ENCODE results near the gene USP47.

Gene USP47

DNA sequence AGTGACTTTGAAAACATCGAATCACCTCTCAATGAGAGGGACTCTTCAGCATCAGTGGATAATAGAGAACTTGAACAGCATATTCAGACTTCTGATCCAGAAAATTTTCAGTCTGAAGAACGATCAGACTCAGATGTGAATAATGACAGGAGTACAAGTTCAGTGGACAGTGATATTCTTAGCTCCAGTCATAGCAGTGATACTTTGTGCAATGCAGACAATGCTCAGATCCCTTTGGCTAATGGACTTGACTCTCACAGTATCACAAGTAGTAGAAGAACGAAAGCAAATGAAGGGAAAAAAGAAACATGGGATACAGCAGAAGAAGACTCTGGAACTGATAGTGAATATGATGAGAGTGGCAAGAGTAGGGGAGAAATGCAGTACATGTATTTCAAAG lies 100.9 kb downstream of the USP47 start:
- DNase-seq, result no peak

GRCh38 chr11:11944444-11944843 lies 102.7 kb downstream of the USP47 start:
- no peak for DNase-seq

DNA sequence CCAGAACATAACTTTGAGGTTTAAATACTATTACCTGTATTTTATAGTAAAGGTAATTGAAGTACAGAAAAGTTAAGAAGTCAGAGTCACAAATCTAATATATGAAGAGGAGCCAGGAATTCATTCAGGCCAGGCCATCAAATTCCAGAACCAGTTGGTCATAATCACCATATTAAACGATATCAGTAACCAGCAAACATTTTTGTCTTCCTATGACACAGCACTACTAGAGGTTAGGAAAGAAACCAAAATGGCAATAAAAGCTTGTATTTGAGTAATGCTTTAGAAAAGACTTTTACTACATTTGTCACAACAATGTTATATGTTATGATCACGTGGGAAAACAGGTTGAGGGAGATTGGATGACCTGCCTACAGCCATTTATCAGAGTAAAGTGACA lies 104.4 kb downstream of the USP47 start:
- DNase-seq, result no peak

DNA sequence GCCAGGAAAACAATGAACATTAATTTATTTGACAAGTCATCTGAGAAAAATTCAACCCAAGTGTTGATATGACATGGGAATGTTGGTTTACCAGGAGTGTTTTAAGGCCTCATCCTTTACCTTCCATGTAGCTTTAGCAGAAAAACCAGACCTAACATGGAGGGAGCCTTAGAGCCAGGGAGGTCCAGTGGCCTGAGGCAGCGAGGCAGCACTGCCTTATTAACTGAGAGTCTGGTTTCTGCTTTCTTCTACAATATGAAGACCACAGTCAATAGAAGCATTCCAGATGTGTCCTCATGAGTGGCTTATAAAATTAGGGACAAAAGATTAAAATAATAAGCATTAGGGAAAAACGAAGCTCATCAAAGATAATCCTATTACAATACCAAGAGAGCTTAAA lies 105.1 kb downstream of the USP47 start:
- DNase-seq, result no peak

DNA sequence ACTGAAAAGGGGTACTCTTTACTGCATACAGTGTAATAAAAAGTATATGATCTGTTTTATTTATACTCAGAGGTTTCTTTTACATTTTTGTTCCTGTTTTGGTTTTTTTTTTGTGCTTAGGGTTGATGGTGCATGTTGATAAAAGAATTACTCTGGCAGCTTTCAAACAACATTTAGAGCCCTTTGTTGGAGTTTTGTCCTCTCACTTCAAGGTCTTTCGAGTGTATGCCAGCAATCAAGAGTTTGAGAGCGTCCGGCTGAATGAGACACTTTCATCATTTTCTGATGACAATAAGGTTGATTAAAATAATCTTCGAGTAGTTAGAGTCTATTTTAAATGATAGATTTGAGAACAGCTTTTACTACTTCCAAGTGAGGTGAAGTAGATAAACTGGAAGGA lies 106.1 kb downstream of the USP47 start:
- no peak for DNase-seq

GRCh38 chr11:11948242-11948947 lies 106.6 kb downstream of the USP47 start:
- no peak for DNase-seq

DNA sequence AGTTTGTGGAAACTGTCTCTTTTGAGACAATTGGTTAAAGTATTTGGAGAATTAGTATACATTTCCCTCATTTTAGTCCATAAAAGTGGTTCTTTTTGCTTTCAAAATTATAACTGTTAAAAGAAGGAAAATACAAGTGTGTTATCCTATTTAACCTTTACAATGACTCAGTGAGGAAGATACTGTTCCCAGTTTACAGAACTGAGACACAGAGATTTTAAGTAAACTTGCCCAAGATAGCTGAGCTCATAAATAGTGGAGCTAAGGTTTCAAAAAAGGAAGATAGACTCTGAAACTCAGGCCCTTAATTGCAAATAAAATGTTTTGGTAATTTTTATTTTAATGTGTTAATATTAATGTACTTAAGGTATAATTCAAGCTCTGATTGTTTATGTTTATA lies 107.7 kb downstream of the USP47 start:
- DNase-seq, result no peak

- no peak for DNase-seq
Observed at GRCh38 chr11:11952036-11952435, 110.3 kb downstream of the USP47 start.

GRCh38 chr11:11956006-11956405 lies 114.2 kb downstream of the USP47 start:
- no peak for DNase-seq

DNA sequence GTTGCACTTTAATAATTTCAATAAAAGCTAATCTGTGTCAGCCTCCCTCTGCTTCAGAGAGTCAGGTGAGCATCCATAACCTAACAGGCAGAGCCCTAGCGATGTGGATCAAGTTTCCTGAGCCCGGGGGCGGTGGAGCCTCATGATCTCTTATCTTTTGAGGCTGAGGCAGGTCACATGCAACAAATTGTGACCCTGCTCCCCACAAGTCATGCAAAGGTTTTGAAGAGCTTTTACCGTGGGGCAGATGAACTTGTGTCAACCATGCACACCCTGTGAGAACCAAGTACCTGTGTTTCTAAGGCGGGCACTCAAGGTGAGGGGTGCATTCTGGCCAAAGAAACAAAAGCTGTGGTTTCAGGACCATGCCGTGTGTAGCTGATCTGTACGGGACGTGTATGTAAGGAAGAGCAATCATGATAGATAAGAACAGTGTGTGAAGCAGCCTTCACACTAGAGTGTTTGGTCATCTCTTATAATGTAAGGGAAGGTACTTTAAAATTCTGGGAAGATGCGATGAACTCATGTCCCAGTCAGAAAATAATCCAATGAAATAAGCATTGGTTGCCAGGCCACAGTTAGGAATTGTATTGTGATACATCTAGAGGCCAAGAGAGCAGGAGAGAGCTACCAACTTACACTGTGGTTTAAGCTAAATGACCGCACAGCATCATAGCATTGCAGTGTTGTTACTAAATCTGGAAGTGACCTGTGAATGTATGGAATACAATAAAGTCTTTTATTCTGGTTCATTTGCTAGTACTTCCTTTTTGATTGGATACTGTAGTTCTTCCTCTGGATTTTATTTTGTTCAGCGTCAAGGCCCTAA lies 116.8 kb downstream of the USP47 start:
- DNase-seq, result no peak

GRCh38 chr11:11959601-11960000 lies 117.8 kb downstream of the USP47 start:
- DNase-seq, result no peak

DNA sequence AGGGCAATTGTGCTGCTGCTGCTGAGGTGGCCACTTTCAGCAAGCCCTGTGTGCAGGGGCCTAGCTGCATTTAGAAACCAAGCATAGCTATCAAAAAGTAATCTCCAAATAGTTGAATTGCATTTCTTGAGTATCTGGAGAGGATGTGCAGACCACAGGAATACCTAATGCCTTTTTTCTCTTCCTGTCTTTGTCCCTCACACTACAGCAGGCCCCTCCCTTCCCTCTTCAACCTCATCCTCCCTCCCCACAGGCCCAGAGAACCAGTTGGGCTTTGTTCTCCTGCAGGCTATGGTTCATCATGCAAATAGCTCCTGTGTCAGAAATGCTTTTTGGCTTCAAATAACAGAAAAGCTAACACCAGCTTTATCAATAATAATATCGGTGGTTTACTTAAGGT lies 118.9 kb downstream of the USP47 start:
- peak; percentile 51 for DNase-seq

DNA sequence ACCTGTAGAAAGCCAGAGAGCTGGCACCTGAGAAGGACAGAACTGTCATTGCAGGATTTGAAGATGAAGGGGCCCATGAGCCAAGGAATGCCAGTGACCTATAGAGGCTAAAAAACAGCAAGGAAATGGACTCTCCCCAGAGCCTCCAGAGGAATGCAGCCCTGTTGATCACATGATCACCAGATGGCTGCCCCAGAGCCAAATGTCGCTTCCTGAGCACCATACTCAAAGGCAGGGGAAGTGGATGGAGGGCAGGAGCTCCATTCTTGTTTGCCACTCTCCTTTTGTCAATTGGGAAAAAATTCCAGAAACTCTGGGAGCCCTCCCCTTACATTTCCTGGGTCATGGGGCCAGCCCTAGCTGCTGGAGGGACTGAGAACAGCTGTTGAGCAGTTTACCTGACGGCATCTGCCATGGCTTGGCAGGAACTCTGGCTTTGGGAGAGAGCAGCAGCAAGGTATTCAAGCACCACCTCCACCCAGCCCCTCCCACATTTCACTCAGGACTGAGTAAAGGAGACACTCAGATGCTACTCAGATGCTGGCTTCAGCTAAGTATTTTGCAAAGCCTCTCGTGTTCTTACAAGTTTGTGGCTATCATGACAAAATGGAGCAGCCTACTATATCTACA lies 119.7 kb downstream of the USP47 start:
- DNase-seq, result no peak

- DNase-seq, result no peak
Observed at GRCh38 chr11:11963067-11963466, 121.3 kb downstream of the USP47 start.

DNA sequence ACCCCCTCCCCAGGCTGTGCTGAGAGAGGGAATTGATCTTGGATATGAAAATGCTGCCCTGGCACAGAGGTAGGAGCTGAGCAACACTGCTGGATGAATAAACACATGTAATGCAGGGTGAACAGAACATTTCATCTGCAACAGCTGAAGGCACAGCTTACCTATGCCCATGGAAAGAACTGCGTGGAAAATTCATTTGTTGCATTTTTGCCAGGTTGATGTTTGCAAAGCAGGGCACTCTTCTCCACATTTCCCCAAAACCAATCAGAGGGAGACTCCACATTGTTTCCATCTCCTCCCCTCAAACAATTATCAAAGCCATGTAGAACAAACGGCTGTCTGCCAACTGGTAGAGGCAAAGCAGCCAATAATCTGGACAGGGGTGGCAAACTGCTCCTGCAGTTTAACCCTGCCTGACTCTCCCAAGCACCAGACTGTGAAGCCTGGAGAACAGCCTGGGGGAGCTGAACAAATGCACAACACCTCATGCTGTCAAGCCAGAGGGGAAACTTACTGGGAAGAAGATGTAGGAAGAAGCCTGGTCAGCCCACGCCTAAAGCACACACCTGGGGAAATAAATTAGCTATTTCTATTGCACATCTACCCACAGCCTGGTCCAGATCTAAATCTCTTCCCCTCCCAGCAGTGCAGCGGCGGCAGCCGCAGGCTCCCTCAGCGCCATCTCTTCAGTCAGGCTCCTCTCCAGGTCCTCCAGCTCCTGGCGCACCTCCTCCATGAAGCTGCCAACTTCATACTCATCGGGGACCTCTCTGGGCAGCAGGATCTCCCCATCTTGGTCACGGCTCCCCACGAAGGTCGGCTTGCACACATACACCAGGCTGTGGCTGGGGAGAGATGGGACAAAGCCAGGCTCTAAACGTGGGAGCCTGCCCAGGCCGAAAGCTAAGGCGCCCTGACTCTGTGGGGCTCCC lies 122.3 kb downstream of the USP47 start:
- no peak for DNase-seq

DNA sequence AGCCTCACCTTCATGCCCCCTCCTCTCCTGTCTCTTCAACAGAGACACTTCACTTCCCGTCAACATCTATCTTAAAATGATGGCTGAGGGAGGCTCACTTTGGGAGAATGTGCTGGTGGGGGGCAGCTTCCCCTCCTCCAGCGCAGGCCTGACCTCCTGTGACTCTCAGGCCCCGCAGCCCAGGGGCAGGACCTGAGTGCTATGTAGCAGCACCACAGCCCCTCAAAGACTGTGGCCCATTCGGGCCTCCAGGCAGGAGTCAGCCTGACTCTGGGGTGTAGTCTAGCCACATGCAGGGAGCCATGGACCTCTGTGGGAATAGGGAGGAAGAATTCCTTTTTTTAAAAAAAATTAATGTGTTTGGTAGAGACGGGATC lies 123.0 kb downstream of the USP47 start:
- DNase-seq, result no peak

- DNase-seq, result no peak
Observed at GRCh38 chr11:11965192-11965591, 123.4 kb downstream of the USP47 start.

- DNase-seq, result no peak
Observed at GRCh38 chr11:11965656-11966353, 124.0 kb downstream of the USP47 start.

DNA sequence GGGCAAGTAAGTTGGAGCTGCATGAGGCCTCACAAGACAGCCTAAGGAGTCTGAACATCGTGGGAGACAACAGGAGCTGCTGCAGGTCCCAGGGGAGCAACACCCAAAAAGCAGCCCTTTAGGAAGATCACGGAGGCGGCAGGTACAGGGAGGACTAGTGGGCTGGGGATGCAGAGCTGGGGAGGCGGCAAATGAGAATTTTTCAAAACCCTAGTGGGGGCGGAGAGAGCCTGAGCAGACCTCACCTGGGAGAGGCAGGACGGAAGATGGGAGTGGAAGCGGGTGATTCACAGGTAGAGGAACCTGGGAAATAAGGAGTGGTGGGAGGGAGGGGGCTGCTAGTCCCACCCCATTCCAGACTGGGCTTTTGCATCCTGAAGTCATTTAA lies 124.6 kb downstream of the USP47 start:
- DNase-seq, result no peak

DNA sequence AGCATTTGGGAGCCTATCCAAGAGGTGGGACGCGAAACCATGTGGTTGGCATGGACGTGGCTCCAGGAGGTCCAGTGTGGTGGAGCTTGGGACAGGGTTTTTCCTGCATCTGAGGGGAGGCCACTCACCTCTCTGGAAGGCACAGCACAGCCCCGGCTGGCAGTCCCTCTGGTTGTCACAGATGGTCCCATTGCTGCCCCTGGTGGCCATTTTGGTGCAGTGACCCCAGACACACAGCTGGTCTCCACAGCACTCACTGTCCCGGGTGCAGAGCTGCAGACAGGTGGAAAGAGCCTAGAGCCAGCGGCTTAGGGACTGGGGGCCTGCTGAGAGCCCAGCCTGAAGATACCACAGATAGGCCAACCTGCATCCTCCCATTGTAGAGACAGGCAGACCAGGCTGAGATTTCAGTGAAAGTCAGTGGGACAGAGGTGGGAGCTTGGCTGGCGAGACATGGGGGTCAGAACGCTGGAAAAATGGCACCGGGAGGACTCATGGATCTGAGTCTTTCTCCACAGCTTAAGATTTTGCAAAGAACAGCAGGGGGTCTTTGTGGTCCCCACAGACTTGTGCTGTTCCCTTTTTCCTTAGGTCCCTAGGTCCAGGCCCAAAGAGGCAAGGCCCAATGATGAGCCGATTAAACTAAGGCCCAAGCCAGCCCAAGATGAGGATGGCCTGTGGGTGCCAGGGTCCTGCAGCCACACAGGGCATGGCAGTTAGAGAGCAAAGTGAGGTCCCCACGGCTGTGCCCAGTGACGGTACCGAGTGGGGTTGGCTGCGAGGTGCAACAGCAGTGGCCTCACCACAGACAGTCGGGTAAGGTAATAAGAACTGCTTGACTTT lies 125.3 kb downstream of the USP47 start:
- DNase-seq, result peak; percentile 75

All from CD4-positive, alpha-beta T cell treated with Interleukin-17A for 4 hours (primary cell).